22Rv1 (cell line): ENCODE results near the gene CMBL.

ENCODE experiments used
- H3K27ac ChIP-seq: fragments of 450-650 bp; 2 replicates; pipeline ENCODE4 v1.5.1; 2017
- CTCF ChIP-seq: fragments of 450-650 bp; IDR thresholded peaks from 2 replicates; pipeline ENCODE4 v1.5.1; 2017; ENCODE audit warnings: mild to moderate bottlenecking
- ZFX ChIP-seq: fragments of 450-650 bp; IDR thresholded peaks from 2 replicates; pipeline ENCODE4 v1.6.1; 2017; ENCODE audit warnings: antibody characterized with exemption, borderline replicate concordance

CMBL gene

GRCh38 chr5:10329820-10330481, 22.2 kb upstream of the CMBL start:
- no peak overlapping the region for H3K27ac ChIP-seq
- TF ChIP-seq CTCF, result no peak
- no peak for TF ChIP-seq ZFX

- TF ChIP-seq ZFX, result no peak
- TF ChIP-seq CTCF, result no peak
- H3K27ac ChIP-seq, result no peak overlapping the region
Observed at GRCh38 chr5:10329446-10329819, 21.7 kb upstream of the CMBL start.

GRCh38 chr5:10328323-10328722, 20.6 kb upstream of the CMBL start:
- TF ChIP-seq CTCF (no peak), ZFX (no peak)
- no peak overlapping the region for H3K27ac ChIP-seq

- peak overlapping the region; percentile 51 for H3K27ac ChIP-seq
Observed at GRCh38 chr5:10324518-10325370, 17.0 kb upstream of the CMBL start.

GRCh38 chr5:10323588-10324488, 16.1 kb upstream of the CMBL start:
- no peak for TF ChIP-seq ZFX
- TF ChIP-seq CTCF, result no peak
- H3K27ac ChIP-seq, result peak overlapping the region; percentile 51

More at GRCh38 chr5:10324518-10325370, 17.0 kb upstream of the CMBL start:
- TF ChIP-seq CTCF, result no peak
- TF ChIP-seq ZFX, result no peak

GRCh38 chr5:10321882-10322281, 14.2 kb upstream of the CMBL start:
- no peak overlapping the region for H3K27ac ChIP-seq
- no peak for TF ChIP-seq CTCF
- no peak for TF ChIP-seq ZFX
